Stimulated activated CD4-positive, alpha-beta T cell treated with anti-CD3 and anti-CD28 coated beads, Interleukin-2, amount 100 ng/mL, for 24 hours (primary cell): Measurements from ENCODE around the gene FRMD1.

Experiments used
- DNase-seq, 2 donors: peaks; one replicate each; pipeline ENCODE4 v3.0.0-alpha.2; 2020

Gene FRMD1

GRCh38 chr6:168078943-168079405, at the start of gene FRMD1:
Gene FRMD1, minus strand, starts transcription at chr6:168079212. Its CDS starts 118 bp downstream, at chr6:168079094.
- DNase-seq, result no peak

GRCh38 chr6:168128006-168128630, 49.1 kb upstream of the FRMD1 start:
- no peak for DNase-seq

- no peak for DNase-seq
These were observed 48.4 kb upstream of the FRMD1 start for GRCh38 chr6:168127384-168127868.

GRCh38 chr6:168126566-168127383, 47.8 kb upstream of the FRMD1 start:
- DNase-seq, result no peak

GRCh38 chr6:168125429-168126001, 46.5 kb upstream of the FRMD1 start:
- DNase-seq, result no peak

GRCh38 chr6:168124921-168125320, 45.9 kb upstream of the FRMD1 start:
- DNase-seq, result no peak

GRCh38 chr6:168124158-168124557, 45.1 kb upstream of the FRMD1 start:
- no peak for DNase-seq

GRCh38 chr6:168123165-168123911, 44.3 kb upstream of the FRMD1 start:
- DNase-seq, result no peak

- no peak for DNase-seq
These were observed 43.5 kb upstream of the FRMD1 start for GRCh38 chr6:168122521-168122920.

- no peak for DNase-seq
These were observed 43.0 kb upstream of the FRMD1 start for GRCh38 chr6:168122011-168122410.

- no peak for DNase-seq
These were observed 42.3 kb upstream of the FRMD1 start for GRCh38 chr6:168121303-168121665.

- peak in 1 of 2 donors; percentile 39 for DNase-seq
These were observed 41.6 kb upstream of the FRMD1 start for GRCh38 chr6:168120390-168121302.

- no peak for DNase-seq
These were observed 40.5 kb upstream of the FRMD1 start for GRCh38 chr6:168119539-168119938.

- peak in 1 of 2 donors; percentile 4 for DNase-seq
These were observed 39.9 kb upstream of the FRMD1 start for GRCh38 chr6:168118935-168119334.

GRCh38 chr6:168117942-168118341, 38.9 kb upstream of the FRMD1 start:
- no peak for DNase-seq

GRCh38 chr6:168116975-168117899, 38.2 kb upstream of the FRMD1 start:
- no peak for DNase-seq

GRCh38 chr6:168116438-168116974, 37.5 kb upstream of the FRMD1 start:
- DNase-seq, result no peak

GRCh38 chr6:168115748-168116437, 36.9 kb upstream of the FRMD1 start:
- DNase-seq, result no peak

GRCh38 chr6:168113226-168113625, 34.2 kb upstream of the FRMD1 start:
- no peak for DNase-seq

- no peak for DNase-seq
These were observed 32.9 kb upstream of the FRMD1 start for GRCh38 chr6:168111911-168112310.
